H1 (cell line): ENCODE results near the gene POLD4. TPM values are rescaled to one million over a fixed set of nuclear protein-coding genes. Genes with fewer than 3 reads are reported as not detected.
A peak's percentile ranks its signal among the peaks of the same experiment; 100 is the strongest.

Experiments used
- CTCF ChIA-PET: fragments of 300-600 bp; sonication (Branson Sonifier 250); formaldehyde crosslinking; loops from one replicate; lab custom pipeline; 2021; ENCODE audit not compliant: partially characterized antibody; lab: Charles Lee
- POLR2A ChIA-PET: fragments of 300-600 bp; sonication (Branson Sonifier 250); formaldehyde crosslinking; loops from one replicate; lab custom pipeline; 2021; ENCODE audit warnings: inconsistent platforms; ENCODE audit not compliant: partially characterized antibody; lab: Charles Lee
- DNase-seq, 2 experiments: peaks; one replicate each; pipeline versions ENCODE4 v3.0.0 to v3.0.0-alpha.2; 2010 to 2022; ENCODE audit warnings: low spot score in 2 of 2, low read depth in 1 of 2, mixed read lengths in 1 of 2
- FAIRE-seq: peaks from 2 replicates; lab custom pipeline; 2011; peaks lifted over from hg19 to GRCh38; lab: Jason Lieb, UNC
- H2AFZ ChIP-seq: 2 replicates; pipeline ENCODE4 v1.8.1; 2012; ENCODE audit warnings: low read length, inconsistent platforms
- H2AK5ac ChIP-seq: 2 replicates; pipeline ENCODE4 v1.6.1; 2013; ENCODE audit warnings: low read depth, low read length
- H2BK120ac ChIP-seq: replicated peaks from 2 replicates; pipeline ENCODE3; 2013; ENCODE audit warnings: low read depth, low read length, inconsistent platforms
- H2BK12ac ChIP-seq: 2 replicates; pipeline ENCODE4 v1.6.1; 2013; ENCODE audit warnings: low read depth, low read length
- H2BK15ac ChIP-seq: 2 replicates; pipeline ENCODE4 v1.6.1; 2013; ENCODE audit warnings: low read length
- H2BK20ac ChIP-seq: 2 replicates; pipeline ENCODE4 v1.6.1; 2013; ENCODE audit warnings: low read length
- H2BK5ac ChIP-seq: 2 replicates; pipeline ENCODE4 v1.6.1; 2013; ENCODE audit warnings: low read depth, low read length
- H3K14ac ChIP-seq: 2 replicates; pipeline ENCODE4 v1.6.1; 2013; ENCODE audit warnings: inconsistent platforms; ENCODE audit not compliant: insufficient read length
- H3K18ac ChIP-seq: 2 replicates; pipeline ENCODE4 v1.6.1; 2013; ENCODE audit warnings: low read length; ENCODE audit errors: extremely low read depth
- H3K23ac ChIP-seq: 2 replicates; pipeline ENCODE4 v1.6.1; 2013; ENCODE audit warnings: inconsistent platforms; ENCODE audit not compliant: insufficient read length
- H3K23me2 ChIP-seq: 2 replicates; pipeline ENCODE4 v1.6.1; 2013; ENCODE audit warnings: low read depth, low read length
- H3K27ac ChIP-seq: 2 replicates; pipeline ENCODE4 v1.6.1; 2011; ENCODE audit warnings: low read depth, low read length, inconsistent platforms
- H3K27me3 ChIP-seq, 4 experiments: replicated peaks in 1 of 4; 1 replicate in 1 of 4; 2 replicates in 3 of 4; pipeline versions ENCODE4 v1.6.1 to v1.8.1; 2011 to 2013; ENCODE audit warnings: low read length in 3 of 4, mild to moderate bottlenecking in 3 of 4, inconsistent platforms in 2 of 4, mixed read lengths in 2 of 4, moderate library complexity in 1 of 4; ENCODE audit not compliant: control insufficient read depth in 3 of 4, insufficient read depth in 3 of 4; ENCODE audit errors: extremely low read depth in 1 of 4
- H3K36me3 ChIP-seq, 4 experiments: 2 replicates each; pipeline versions ENCODE4 v1.6.1 to v1.8.1; 2011 to 2013; ENCODE audit warnings: mild to moderate bottlenecking in 4 of 4, low read length in 3 of 4, moderate library complexity in 2 of 4, control low read depth in 1 of 4, inconsistent platforms in 1 of 4; ENCODE audit not compliant: insufficient read depth in 4 of 4, control insufficient read depth in 2 of 4
- H3K4ac ChIP-seq: replicated peaks from 2 replicates; pipeline ENCODE3; 2013; ENCODE audit warnings: low read length, low read depth, mixed read lengths, inconsistent platforms; ENCODE audit not compliant: insufficient read length
- H3K4me1 ChIP-seq, 4 experiments: replicated peaks in 1 of 4; 1 replicate in 1 of 4; 2 replicates in 3 of 4; pipeline versions ENCODE4 v1.6.1 to v1.8.1; 2011 to 2013; ENCODE audit warnings: low read length in 3 of 4, inconsistent platforms in 2 of 4, mixed read lengths in 1 of 4; ENCODE audit not compliant: insufficient read depth in 4 of 4, control insufficient read depth in 3 of 4
- H3K4me2 ChIP-seq, 2 experiments: 2 replicates each; pipeline versions ENCODE4 v1.6.1 to v1.8.1; 2011 to 2013; ENCODE audit warnings: low read depth in 2 of 2, low read length in 2 of 2, control low read depth in 1 of 2, inconsistent platforms in 1 of 2, mild to moderate bottlenecking in 1 of 2; ENCODE audit not compliant: insufficient read depth in 1 of 2
- H3K4me3 ChIP-seq, 4 experiments: fragments of 200-600, 300-600 bp in 1 of 4; sonication (generic), shearing (Covaris generic), sonication (Bioruptor Twin) in 1 of 4; 2 replicates each; pipeline versions ENCODE4 v1.5.1 to v1.8.1; 2011 to 2016; ENCODE audit warnings: low read length in 4 of 4, low read depth in 3 of 4, control low read depth in 2 of 4, inconsistent platforms in 2 of 4, mild to moderate bottlenecking in 2 of 4, mixed read lengths in 1 of 4, moderate library complexity in 1 of 4; ENCODE audit not compliant: insufficient read depth in 2 of 4; ENCODE audit errors: extremely low read depth in 1 of 4
- H3K56ac ChIP-seq: replicated peaks from 2 replicates; pipeline ENCODE3; 2013; ENCODE audit warnings: low read depth, mild to moderate bottlenecking, mixed read lengths, low read length, inconsistent platforms; ENCODE audit not compliant: insufficient read length
- H3K79me1 ChIP-seq: 2 replicates; pipeline ENCODE4 v1.6.1; 2013; ENCODE audit warnings: low read depth, low read length, control low read depth
- H3K79me2 ChIP-seq, 2 experiments: 2 replicates each; pipeline versions ENCODE4 v1.6.1 to v1.8.1; 2012 to 2013; ENCODE audit warnings: low read length in 2 of 2, mild to moderate bottlenecking in 2 of 2, inconsistent platforms in 1 of 2; ENCODE audit not compliant: insufficient read depth in 2 of 2, control insufficient read depth in 1 of 2
- H3K9ac ChIP-seq, 4 experiments: replicated peaks in 1 of 4; 1 replicate in 1 of 4; 2 replicates in 3 of 4; pipeline versions ENCODE4 v1.6.1 to v1.8.1; 2011 to 2013; ENCODE audit warnings: low read depth in 3 of 4, low read length in 3 of 4, control low read depth in 2 of 4, mild to moderate bottlenecking in 2 of 4, moderate library complexity in 2 of 4, inconsistent platforms in 1 of 4; ENCODE audit errors: extremely low read depth in 1 of 4
- H3K9me3 ChIP-seq, 2 experiments: 2 replicates each; pipeline versions ENCODE4 v1.6.1 to v1.8.1; 2012 to 2013; ENCODE audit warnings: mild to moderate bottlenecking in 2 of 2, moderate library complexity in 2 of 2, control low read depth in 1 of 2, inconsistent platforms in 1 of 2, low read depth in 1 of 2, low read length in 1 of 2, mixed read lengths in 1 of 2; ENCODE audit not compliant: insufficient read depth in 2 of 2
- H4K20me1 ChIP-seq, 2 experiments: replicated peaks in 1 of 2; 2 replicates each; pipeline versions ENCODE3 to v1.8.1; 2011 to 2013; ENCODE audit warnings: inconsistent platforms in 2 of 2, low read length in 2 of 2, mild to moderate bottlenecking in 1 of 2; ENCODE audit not compliant: insufficient read depth in 2 of 2, control insufficient read depth in 1 of 2
- H4K5ac ChIP-seq: 2 replicates; pipeline ENCODE4 v1.6.1; 2013; ENCODE audit warnings: low read length, low read depth, mixed read lengths, inconsistent platforms; ENCODE audit not compliant: insufficient read length
- H4K8ac ChIP-seq: 2 replicates; pipeline ENCODE4 v1.8.0; 2013; ENCODE audit warnings: mild to moderate bottlenecking, moderate library complexity, low read length, inconsistent platforms; ENCODE audit not compliant: insufficient read depth; ENCODE audit errors: extremely low read depth
- H4K91ac ChIP-seq: replicated peaks from 2 replicates; pipeline ENCODE3; 2013; ENCODE audit warnings: low read length, mixed read lengths, inconsistent platforms; ENCODE audit not compliant: insufficient read length
- ATF3 ChIP-seq: IDR thresholded peaks from 2 replicates; pipeline ENCODE4 v1.6.1; 2011; ENCODE audit warnings: low read depth, mild to moderate bottlenecking, low read length; ENCODE audit not compliant: insufficient read depth
- CTBP2 ChIP-seq: IDR thresholded peaks from 2 replicates; pipeline ENCODE4 v1.7.0; 2011; ENCODE audit warnings: borderline replicate concordance, mild to moderate bottlenecking, moderate library complexity, mixed read lengths, low read length; ENCODE audit not compliant: insufficient read depth, insufficient read length
- EZH2 ChIP-seq: fragments of 200-600 bp; sonication (generic); IDR thresholded peaks from 2 replicates; pipeline ENCODE4 v1.7.1; 2012; ENCODE audit warnings: low read depth, mild to moderate bottlenecking, moderate library complexity, low read length, inconsistent platforms; ENCODE audit not compliant: severe bottlenecking
- HDAC6 ChIP-seq: IDR thresholded peaks from one replicate; pipeline ENCODE4 v1.7.1; 2012; ENCODE audit warnings: low read depth, mild to moderate bottlenecking, inconsistent platforms, low read length, moderate library complexity
- JUN ChIP-seq: IDR thresholded peaks from 2 replicates; pipeline ENCODE4 v1.6.1; 2011; ENCODE audit warnings: low read depth, mild to moderate bottlenecking, improper control_type of control experiment, low read length
- KDM1A ChIP-seq: fragments of 200-600, 300-600 bp; sonication (generic); IDR thresholded peaks from 2 replicates; pipeline ENCODE4 v1.7.1; 2016; ENCODE audit warnings: mild to moderate bottlenecking, low read length, borderline replicate concordance
- KDM4A ChIP-seq: IDR thresholded peaks from one replicate; pipeline ENCODE4 v1.7.1; 2012; ENCODE audit warnings: low read depth, mild to moderate bottlenecking, moderate library complexity, low read length, inconsistent platforms; ENCODE audit not compliant: severe bottlenecking
- KDM5A ChIP-seq: fragments of 200-600 bp; IDR thresholded peaks from 2 replicates; pipeline ENCODE4 v1.7.1; 2012; ENCODE audit warnings: mild to moderate bottlenecking, low read length, inconsistent platforms, mixed read lengths
- MAFK ChIP-seq: IDR thresholded peaks from 2 replicates; pipeline ENCODE4 v1.6.1; 2012; ENCODE audit warnings: low read depth, mild to moderate bottlenecking, improper control_type of control experiment, low read length
- SP1 ChIP-seq: IDR thresholded peaks from 2 replicates; pipeline ENCODE4 v1.6.1; 2011; ENCODE audit warnings: low read depth, low read length
- SP4 ChIP-seq: IDR thresholded peaks from 2 replicates; pipeline ENCODE4 v1.6.1; 2012; ENCODE audit warnings: low read length, inconsistent platforms
- SRF ChIP-seq: IDR thresholded peaks from 2 replicates; pipeline ENCODE4 v1.6.1; 2011; ENCODE audit warnings: mild to moderate bottlenecking, low read depth, low read length, moderate library complexity
- TEAD4 ChIP-seq: IDR thresholded peaks from 2 replicates; pipeline ENCODE4 v1.6.1; 2012; ENCODE audit warnings: low read depth, low read length, inconsistent platforms, mixed read lengths
- WGBS, 2 experiments: shearing (Covaris generic) in 1 of 2; methylation state at CpG; one replicate each; pipeline versions ENCODE4 v1.1.6 to v1.1.7; 2013 to 2015; ENCODE audit warnings: low lambda C conversion rate in 2 of 2, mixed read lengths in 2 of 2, inconsistent platforms in 1 of 2, low coverage in 1 of 2, missing lambda C conversion rate in 1 of 2; ENCODE audit not compliant: insufficient replicate concordance in 2 of 2, insufficient coverage in 1 of 2, insufficient read length in 1 of 2; ENCODE audit errors: extremely low coverage in 1 of 2, missing lambda C conversion rate in 1 of 2; 5-methylcytosine and 5-hydroxymethylcytosine counted together
- polyA plus RNA-seq, 7 experiments: library from polyadenylated mRNA; depleted of rRNA in 3 of 7; stranded (reverse) in 5 of 7; unstranded in 2 of 7; fragments of >200 nt in 5 of 7; fragments of 200-250 nt in 2 of 7; gene quantifications; 1 replicate in 5 of 7; 2 replicates in 1 of 7; 4 replicates in 1 of 7; pipeline versions ENCODE4 v1.2.1 to v1.2.3, GENCODE V29; 2011 to 2013; ENCODE audit warnings: missing spikeins in 2 of 7, mixed read lengths in 2 of 7
- total RNA-seq: library from RNA; stranded (reverse); fragmentation: NEBNext Ultra II Directional; extraction: Animal tissue kit (Norgen Biotek cat#: 25700); gene quantifications from 2 replicates; pipeline ENCODE4 v1.2.1, GENCODE V29; 2021

The POLD4 gene
- total and polyA plus RNA-seq, 2 of the 8 experiments (the other 6 are each of a cell fraction or from before 2014, with no cell fraction given), result 21.2 to 46.7 TPM

- H4K20me1 ChIP-seq, result peaks cover 0 to 7% of the 10 kb centered on the region in 2 experiments
- ChIA-PET POLR2A (interaction anchor here (0.6 to 1.4 kb wide), 2 partner anchors 32 to 69 kb away, joined by 3 to 4 read pairs; no protein-coding TSS in a partner anchor), CTCF (interaction anchor here (1.2 to 3.9 kb wide), 5 partner anchors 10 to 74 kb away, joined by 3 to 14 read pairs (median 5); no protein-coding TSS in a partner anchor)
- H3K56ac ChIP-seq, result no peak overlapping the region
- no peak overlapping the region for H2AK5ac ChIP-seq
- H3K9me3 ChIP-seq, result no peaks in the 10 kb centered on the region
- no peak overlapping the region for H3K18ac ChIP-seq
- no peak overlapping the region for H4K5ac ChIP-seq
- no peak overlapping the region for H2BK5ac ChIP-seq
- no peak overlapping the region for H2BK20ac ChIP-seq
- H3K9ac ChIP-seq, result no peak overlapping the region
- H3K4me3 ChIP-seq, result no peak overlapping the region
- no peak overlapping the region for H2BK120ac ChIP-seq
- FAIRE-seq (no peak), DNase-seq (no peak)
- peaks cover 0 to 11% (median 7%) of the 10 kb centered on the region in 4 experiments; a peak in 5 of 7 replicates for H3K27me3 ChIP-seq
- no peaks in the 10 kb centered on the region for H3K79me2 ChIP-seq
- H4K8ac ChIP-seq, result peak overlapping the region; percentile 23; the same call in 1 of the 2 replicates
- H3K14ac ChIP-seq, result no peak overlapping the region
- H2BK12ac ChIP-seq, result 0 out of 2 replicates have a peak overlapping the region, but pooled peaks have one; percentile 17
- no peak overlapping the region for H3K27ac ChIP-seq
- no peak overlapping the region for H2BK15ac ChIP-seq
- H4K91ac ChIP-seq, result no peak overlapping the region
- H3K23me2 ChIP-seq, result peaks cover 13% of the 10 kb centered on the region; the same call in 1 of the 2 replicates
- peaks cover 0 to 4% (median 0%) of the 10 kb centered on the region in 4 experiments; a peak in 2 of 8 replicates for H3K36me3 ChIP-seq
- no peaks in the 10 kb centered on the region for H3K79me1 ChIP-seq
- WGBS, 2 experiments, result 83% methylated on average over 12 of the region's 12 CpGs; no CpG with 5 or more reads in 1 of the 2 experiments
- H2AFZ ChIP-seq, result no peak overlapping the region
- H3K4me2 ChIP-seq, result no peak overlapping the region
- H3K4me1 ChIP-seq, result peaks cover 0 to 8% (median 8%) of the 10 kb centered on the region in 4 experiments; a peak in 5 of 7 replicates
- no peak overlapping the region for H3K4ac ChIP-seq
- H3K23ac ChIP-seq, result no peak overlapping the region
- no peak for TF ChIP-seq SP4
- TF ChIP-seq KDM4A, result no peak
- TF ChIP-seq TEAD4, result no peak
- TF ChIP-seq KDM1A, result no peak
- no peak for TF ChIP-seq MAFK
- no peak for TF ChIP-seq ATF3
- TF ChIP-seq EZH2, result no peak
- no peak for TF ChIP-seq SP1
- TF ChIP-seq SRF, result no peak
- no peak for TF ChIP-seq HDAC6
- TF ChIP-seq KDM5A, result no peak
- TF ChIP-seq CTBP2, result no peak
- no peak for TF ChIP-seq JUN
Observed at GRCh38 chr11:67307545-67308001, 45.8 kb downstream of the POLD4 start.
